ENCODE data around the gene PSMD11.

Gene PSMD11

GRCh38 chr17:32483451-32484019, 39.2 kb downstream of the PSMD11 start:
- Histone ChIP-seq H3K4me1 (ENCODE audit: control insufficient read depth, insufficient read depth, low read length) (peaks cover 10% of the 10 kb centered on the region; the same call in 1 of the 2 replicates), H3K36me3 (ENCODE audit: control insufficient read depth in 2 of 2, insufficient read depth in 1 of 2, low read length in 2 of 2) (peaks cover 35 to 52% of the 10 kb centered on the region in 2 experiments; a peak in 2 of 3 replicates), H3K4me3 (ENCODE audit: low read depth, low read length) (no peak overlapping the region), H3K9me3 (ENCODE audit: control insufficient read depth, insufficient read depth, low read depth, low read length) (no peaks in the 10 kb centered on the region), H3K27ac (ENCODE audit: extremely low read depth, low read depth, low read length) (no peak overlapping the region)
- ChIA-PET POLR2A (interaction anchor here (0.7 to 1.2 kb wide), 5 partner anchors 14 to 392 kb away, joined by 3 read pairs; partner anchors contain the start of gene PSMD11), CTCF (interaction anchor here (0.6 to 5.0 kb wide), 25 partner anchors 8 to 427 kb away, joined by 3 to 50 read pairs (median 4); partner anchors contain the start of gene MYO1D)
- TF ChIP-seq ZNF2 (tag by site-specific recombination; IDR thresholded peaks at IDR 0.05): no peak; the same call in 1 of the 2 replicates
- TF ChIP-seq CTCF (tag by site-specific recombination; IDR thresholded peaks at IDR 0.05): peak; percentile 70
- TF ChIP-seq ZNF654 (tag by site-specific recombination; IDR thresholded peaks at IDR 0.05; ENCODE audit: low read depth): peak; percentile 93
- TF ChIP-seq PATZ1 (tag by site-specific recombination; IDR thresholded peaks at IDR 0.05): peak; percentile 62
- no peak for TF ChIP-seq ZFP41 (tag by site-specific recombination; IDR thresholded peaks at IDR 0.05; ENCODE audit: borderline replicate concordance)
- TF ChIP-seq GLIS1 (tag by site-specific recombination; IDR thresholded peaks at IDR 0.05): peak; percentile 80
- TF ChIP-seq TRIM28 (IDR thresholded peaks at IDR 0.05; ENCODE audit: borderline replicate concordance, low read length): no peak
- peak; percentile 50; the same call in 1 of the 2 replicates for TF ChIP-seq ZBTB8A (tag by site-specific recombination; IDR thresholded peaks at IDR 0.05)
- TF ChIP-seq OSR2 (tag by site-specific recombination; IDR thresholded peaks at IDR 0.05): peak; percentile 76
- TF ChIP-seq ZNF335 (tag by site-specific recombination; conservative IDR thresholded peaks at IDR 0.05): peak; percentile 94
- TF ChIP-seq ZNF514 (tag by site-specific recombination; IDR thresholded peaks at IDR 0.05): no peak
- peak; percentile 100 for TF ChIP-seq ZBTB17 (tag by site-specific recombination; IDR thresholded peaks at IDR 0.05)
- TF ChIP-seq IKZF3 (tag by site-specific recombination; IDR thresholded peaks at IDR 0.05): peak; percentile 68; the same call in 1 of the 2 replicates
- TF ChIP-seq ZNF692 (tag by site-specific recombination; IDR thresholded peaks at IDR 0.05): no peak
- no peak for TF ChIP-seq ZNF580 (tag by site-specific recombination; IDR thresholded peaks at IDR 0.05)
- TF ChIP-seq KLF1 (tag by site-specific recombination; IDR thresholded peaks at IDR 0.05): no peak
- 0 out of 2 replicates have a peak, but pooled peaks have one; percentile 44 for TF ChIP-seq SP7 (tag by site-specific recombination; IDR thresholded peaks at IDR 0.05)
- TF ChIP-seq SP2 (tag by site-specific recombination; IDR thresholded peaks at IDR 0.05): peak; percentile 51
- peak; percentile 38; the same call in 1 of the 2 replicates for TF ChIP-seq ZSCAN30 (tag by site-specific recombination; IDR thresholded peaks at IDR 0.05)
- peak; percentile 80 for TF ChIP-seq ZIC2 (tag by site-specific recombination; IDR thresholded peaks at IDR 0.05)
- 0 out of 2 replicates have a peak, but pooled peaks have one; percentile 36 for TF ChIP-seq ZEB2 (tag by site-specific recombination; IDR thresholded peaks at IDR 0.05)
- TF ChIP-seq ZNF776 (tag by site-specific recombination; IDR thresholded peaks at IDR 0.05; ENCODE audit: borderline replicate concordance): no peak
- peak; percentile 96 for TF ChIP-seq ZBTB48 (tag by site-specific recombination; IDR thresholded peaks at IDR 0.05)
- no peak for TF ChIP-seq ZNF354C (tag by site-specific recombination; IDR thresholded peaks at IDR 0.05; ENCODE audit: borderline replicate concordance, low read depth)
- peak; percentile 49 for TF ChIP-seq ZNF660 (tag by site-specific recombination; IDR thresholded peaks at IDR 0.05)
- TF ChIP-seq ZBTB11 (tag by site-specific recombination; conservative IDR thresholded peaks at IDR 0.05; ENCODE audit: low read depth): no peak
- TF ChIP-seq ZNF664 (tag by site-specific recombination; IDR thresholded peaks at IDR 0.05): no peak
